PC-3 (cell line): ENCODE results near the gene PRIM2. TPM values are rescaled to one million over a fixed set of nuclear protein-coding genes. Genes with fewer than 3 reads are reported as not detected.
"Not testable (repeated sequence)": the region's sequence is repeated elsewhere in the genome, so short reads cannot be mapped to it uniquely, and the experiment has no call there.

Source experiments
- ATAC-seq: fragments of 200-7000 bp; cut with Tn5 transposase; 2 replicates; pipeline ENCODE4 v1.9.1; 2020; ENCODE audit warnings: mild to moderate bottlenecking, moderate library complexity
- BruUV-seq: library from RNA; stranded (reverse); fragments of 400-500 nt; replicated peaks from 2 replicates; lab custom pipeline; 2021; lab: Mats Ljungman, UMichigan
- CTCF ChIA-PET: fragments of 300-600 bp; sonication (Branson Sonifier 250); formaldehyde crosslinking; loops from one replicate; lab custom pipeline; 2022; ENCODE audit warnings: antibody characterized with exemption; lab: Charles Lee
- POLR2A ChIA-PET: fragments of 300-600 bp; sonication (Branson Sonifier 250); formaldehyde crosslinking; loops from one replicate; lab custom pipeline; 2022; ENCODE audit warnings: antibody characterized with exemption; ENCODE audit not compliant: unreplicated experiment; lab: Charles Lee
- DNase-seq: peaks from one replicate; pipeline ENCODE4 v3.0.0-alpha.2; 2015
- H2AFZ ChIP-seq: fragments of 300-600 bp; sonication (generic); 2 replicates; pipeline ENCODE4 v1.6.0; 2016; ENCODE audit warnings: antibody characterized with exemption, low read length
- H3F3A ChIP-seq: fragments of 300-600 bp; sonication (generic); one replicate; pipeline ENCODE4 v1.6.0; 2017; ENCODE audit warnings: antibody characterized with exemption, low read length, control low read depth, mild to moderate bottlenecking; ENCODE audit not compliant: unreplicated experiment
- H3K27ac ChIP-seq: fragments of 300-600 bp; sonication (generic); 2 replicates; pipeline ENCODE4 v1.5.1; 2016; ENCODE audit warnings: mild to moderate bottlenecking, low read length
- H3K27me3 ChIP-seq: fragments of 300-600 bp; sonication (generic); 2 replicates; pipeline ENCODE4 v1.6.1; 2016; ENCODE audit warnings: low read length, mixed read lengths
- H3K36me3 ChIP-seq: fragments of 300-600 bp; sonication (generic); 2 replicates; pipeline ENCODE4 v1.6.1; 2016; ENCODE audit warnings: low read depth, mixed run types, low read length, mixed read lengths
- H3K4me1 ChIP-seq: fragments of 300-600 bp; sonication (generic); 2 replicates; pipeline ENCODE4 v1.5.1; 2016; ENCODE audit warnings: low read length; ENCODE audit not compliant: insufficient read depth
- H3K4me2 ChIP-seq: fragments of 300-600 bp; sonication (generic); 2 replicates; pipeline ENCODE4 v1.6.0; 2016; ENCODE audit warnings: low read length
- H3K4me3 ChIP-seq: fragments of 300-600 bp; sonication (generic); 2 replicates; pipeline ENCODE4 v1.5.1; 2016; ENCODE audit warnings: mild to moderate bottlenecking, low read length, mixed read lengths
- H3K79me2 ChIP-seq: fragments of 300-600 bp; sonication (generic); 2 replicates; pipeline ENCODE4 v1.6.1; 2017; ENCODE audit warnings: low read length, mixed read lengths
- H3K9ac ChIP-seq: fragments of 300-600 bp; sonication (generic); 2 replicates; pipeline ENCODE4 v1.6.0; 2016; ENCODE audit warnings: mild to moderate bottlenecking, low read length
- H3K9me2 ChIP-seq: fragments of 300-600 bp; sonication (generic); replicated peaks from 2 replicates; pipeline ENCODE4 v1.6.1; 2016; ENCODE audit warnings: mixed run types, low read length, mixed read lengths
- H3K9me3 ChIP-seq: fragments of 300-600 bp; sonication (generic); 2 replicates; pipeline ENCODE4 v1.6.1; 2016; ENCODE audit warnings: low read length, mixed read lengths
- H4K20me1 ChIP-seq: fragments of 300-600 bp; sonication (generic); 2 replicates; pipeline ENCODE4 v1.6.1; 2016; ENCODE audit warnings: low read length, mixed read lengths
- EZH2 ChIP-seq: fragments of 300-600 bp; sonication (generic); IDR thresholded peaks from one replicate; pipeline ENCODE4 v1.6.1; 2017; ENCODE audit warnings: antibody characterized with exemption, mild to moderate bottlenecking, low read length; ENCODE audit not compliant: unreplicated experiment
- EZH2phosphoT487 ChIP-seq: fragments of 300-600 bp; sonication (generic); IDR thresholded peaks from 2 replicates; pipeline ENCODE4 v1.6.1; 2018; ENCODE audit warnings: mild to moderate bottlenecking, antibody characterized with exemption, low read length, borderline replicate concordance
- intact Hi-C: fragments of 100-400 bp; cut with micrococcal nuclease; formaldehyde crosslinking; loops from 2 replicates; pipeline ENCODE4 v1.9.0; 2023
- total RNA-seq: library from RNA; depleted of rRNA; stranded (reverse); fragments of >200 nt; gene quantifications from 2 replicates; pipeline ENCODE4 v1.2.3, GENCODE V29; 2014
- TF ChIP-seq, protein P1 (sequence below): fragments of 300-600 bp; sonication (generic); conservative IDR thresholded peaks from 2 replicates; pipeline ENCODE4 v1.5.1; 2017; ENCODE audit warnings: antibody characterized with exemption, low read depth, mild to moderate bottlenecking, low read length

The PRIM2 gene
- total RNA-seq, 1 experiment from 2014 or later = 48.4 TPM

DNA sequence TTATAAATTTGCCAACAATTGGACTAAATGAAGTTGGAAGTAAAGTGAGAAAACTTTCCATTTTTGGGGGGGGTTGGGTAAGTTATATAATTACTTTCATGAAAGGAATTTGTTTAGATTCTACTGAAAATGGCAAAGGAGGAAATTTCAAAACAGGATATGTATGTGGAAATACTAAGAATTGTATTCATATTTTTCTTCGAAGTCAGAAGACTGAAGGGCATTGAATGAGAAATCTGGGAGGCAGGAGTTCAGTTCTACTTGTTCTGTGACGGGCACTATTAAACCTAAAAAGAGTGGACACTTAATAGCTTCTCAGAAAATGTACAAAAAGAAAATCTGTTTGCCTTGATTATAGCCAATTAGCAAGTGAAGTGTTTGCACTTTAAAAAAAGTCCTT lies 114.7 kb downstream of the PRIM2 start:
- Histone ChIP-seq H3K4me2 (no peak overlapping the region), H3K27ac (no peak overlapping the region)
- no TSS peak for BruUV-seq

DNA sequence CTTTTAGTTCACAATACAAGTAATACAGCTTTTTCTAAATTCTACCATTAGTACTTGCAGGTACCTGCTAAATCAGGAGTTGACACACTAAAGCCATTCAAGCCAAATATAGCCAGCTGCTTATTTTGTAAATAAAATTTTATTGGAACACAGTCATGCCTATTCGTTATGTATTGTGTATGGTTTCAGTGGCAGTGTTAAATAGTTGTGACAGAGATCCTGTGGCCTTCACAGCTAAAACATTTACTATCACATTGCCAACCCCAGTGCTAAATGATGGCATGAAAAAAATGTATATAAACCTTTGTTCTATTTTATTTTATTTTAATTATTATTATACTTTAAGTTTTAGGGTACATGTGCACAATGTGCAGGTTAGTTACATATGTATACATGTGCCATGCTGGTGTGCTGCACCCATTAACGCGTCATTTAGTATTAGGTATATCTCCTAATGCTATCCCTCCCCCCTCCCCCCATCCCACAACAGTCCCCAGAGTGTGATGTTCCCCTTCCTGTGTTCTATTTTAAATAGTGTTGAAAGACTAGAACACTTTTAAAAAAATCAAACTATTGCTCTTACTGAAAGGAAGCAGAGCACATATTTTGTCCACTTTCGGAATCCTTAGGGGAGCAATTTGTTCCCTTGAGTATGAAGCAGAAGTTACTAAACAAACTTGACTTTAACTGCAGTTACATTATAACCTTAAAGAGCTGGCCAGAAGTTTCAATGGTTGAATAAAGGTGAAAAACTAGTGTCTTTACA lies 115.7 kb downstream of the PRIM2 start:
- no peak overlapping the region for H3K9ac ChIP-seq
- peaks cover 12% of the 10 kb centered on the region for H3K4me1 ChIP-seq
- H3K27ac ChIP-seq = no peak overlapping the region
- H3K9me2 ChIP-seq = no peaks in the 10 kb centered on the region
- CTCF ChIA-PET = no interaction called here
- no peaks in the 10 kb centered on the region for H3F3A ChIP-seq
- no peaks in the 10 kb centered on the region for H3K27me3 ChIP-seq
- no peak for TF ChIP-seq EZH2
- TF ChIP-seq, protein P1, sequence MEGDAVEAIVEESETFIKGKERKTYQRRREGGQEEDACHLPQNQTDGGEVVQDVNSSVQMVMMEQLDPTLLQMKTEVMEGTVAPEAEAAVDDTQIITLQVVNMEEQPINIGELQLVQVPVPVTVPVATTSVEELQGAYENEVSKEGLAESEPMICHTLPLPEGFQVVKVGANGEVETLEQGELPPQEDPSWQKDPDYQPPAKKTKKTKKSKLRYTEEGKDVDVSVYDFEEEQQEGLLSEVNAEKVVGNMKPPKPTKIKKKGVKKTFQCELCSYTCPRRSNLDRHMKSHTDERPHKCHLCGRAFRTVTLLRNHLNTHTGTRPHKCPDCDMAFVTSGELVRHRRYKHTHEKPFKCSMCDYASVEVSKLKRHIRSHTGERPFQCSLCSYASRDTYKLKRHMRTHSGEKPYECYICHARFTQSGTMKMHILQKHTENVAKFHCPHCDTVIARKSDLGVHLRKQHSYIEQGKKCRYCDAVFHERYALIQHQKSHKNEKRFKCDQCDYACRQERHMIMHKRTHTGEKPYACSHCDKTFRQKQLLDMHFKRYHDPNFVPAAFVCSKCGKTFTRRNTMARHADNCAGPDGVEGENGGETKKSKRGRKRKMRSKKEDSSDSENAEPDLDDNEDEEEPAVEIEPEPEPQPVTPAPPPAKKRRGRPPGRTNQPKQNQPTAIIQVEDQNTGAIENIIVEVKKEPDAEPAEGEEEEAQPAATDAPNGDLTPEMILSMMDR = no peak
- TF ChIP-seq EZH2phosphoT487 = no peak
- H2AFZ ChIP-seq = no peak overlapping the region
- no peaks in the 10 kb centered on the region for H3K9me3 ChIP-seq
- ATAC-seq = no peak
- no peaks in the 10 kb centered on the region for H3K36me3 ChIP-seq
- no peak overlapping the region for H3K4me2 ChIP-seq
- BruUV-seq = no TSS peak
- no peak overlapping the region for H3K4me3 ChIP-seq
- intact Hi-C loops = no loop called here
- POLR2A ChIA-PET = no interaction called here
- no peak for DNase-seq
- no peaks in the 10 kb centered on the region for H3K79me2 ChIP-seq
- H4K20me1 ChIP-seq = no peaks in the 10 kb centered on the region

More for the DNA sequence above, 114.7 kb downstream of the PRIM2 start:
- no peak overlapping the region for H3K9ac ChIP-seq
- no peaks in the 10 kb centered on the region for H3K9me2 ChIP-seq
- no peaks in the 10 kb centered on the region for H3F3A ChIP-seq
- no peaks in the 10 kb centered on the region for H3K79me2 ChIP-seq
- ATAC-seq (no peak), DNase-seq (no peak)
- H3K4me1 ChIP-seq = peaks cover 12% of the 10 kb centered on the region
- H3K9me3 ChIP-seq = no peaks in the 10 kb centered on the region
- no peaks in the 10 kb centered on the region for H3K36me3 ChIP-seq
- H4K20me1 ChIP-seq = no peaks in the 10 kb centered on the region
- intact Hi-C loops = no loop called here
- H2AFZ ChIP-seq = no peak overlapping the region
- CTCF ChIA-PET = no interaction called here
- no peak overlapping the region for H3K4me3 ChIP-seq
- H3K27me3 ChIP-seq = no peaks in the 10 kb centered on the region
- TF ChIP-seq EZH2phosphoT487 (no peak), EZH2 (no peak)
- TF ChIP-seq, protein P1 = no peak
- POLR2A ChIA-PET = no interaction called here

DNA sequence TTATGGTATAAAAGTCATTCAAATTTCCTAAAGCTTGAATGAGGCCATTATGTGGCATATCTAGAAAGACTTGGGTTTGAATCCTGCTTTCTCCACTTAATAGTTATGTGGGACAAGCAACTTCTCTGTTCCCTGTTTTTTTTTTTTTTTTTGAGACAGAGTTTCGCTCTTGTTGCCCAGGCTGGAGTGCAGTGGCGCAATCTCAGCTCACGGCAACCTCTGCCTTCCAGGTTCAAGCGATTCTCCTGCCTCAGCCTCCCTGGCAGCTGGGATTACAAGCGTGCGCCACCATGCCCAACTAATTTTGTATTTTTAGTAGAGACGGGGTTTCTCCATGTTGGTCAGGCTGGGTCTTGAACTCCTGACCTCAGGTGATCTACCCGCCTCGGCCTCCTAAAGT lies 116.4 kb downstream of the PRIM2 start:
- intact Hi-C loops, H3F3A ChIP-seq, BruUV-seq, H3K9me2 ChIP-seq, H3K27ac ChIP-seq, H2AFZ ChIP-seq, DNase-seq, H3K4me2 ChIP-seq, ATAC-seq, H3K27me3 ChIP-seq, H3K9me3 ChIP-seq, H3K79me2 ChIP-seq, H4K20me1 ChIP-seq, H3K4me3 ChIP-seq, H3K9ac ChIP-seq, H3K36me3 ChIP-seq, CTCF ChIA-PET, POLR2A ChIA-PET: not testable (repeated sequence)
- peaks cover 12% of the 10 kb centered on the region for H3K4me1 ChIP-seq
